Measurements from ENCODE around the gene RYR2. TPM values are rescaled to one million over a fixed set of nuclear protein-coding genes. Genes with fewer than 3 reads are reported as not detected.

RYR2 gene
- total and polyA plus RNA-seq, 4 donors = 0.43 to 11.6 (median 2.0) TPM

DNA sequence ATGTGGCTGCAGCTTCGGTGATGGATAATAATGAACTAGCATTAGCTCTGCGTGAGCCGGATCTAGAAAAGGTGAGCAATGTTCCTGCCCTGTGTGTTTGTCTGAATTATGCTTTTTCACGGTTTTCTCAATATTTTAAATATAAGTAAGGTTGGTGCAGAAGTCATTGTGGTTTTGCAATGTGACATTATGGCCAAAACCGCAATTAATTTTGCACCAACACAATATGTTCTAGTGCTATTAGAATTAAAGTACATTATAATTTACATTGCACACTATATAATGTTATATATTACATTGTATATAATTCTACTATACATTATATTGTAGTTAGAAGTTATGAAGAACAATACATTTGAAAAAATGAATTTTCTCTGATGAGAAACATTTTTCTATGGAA, 592.9 kb downstream of the RYR2 start:
- ATAC-seq (ENCODE audit: insufficient read depth, low FRiP score) = no peak
- Histone ChIP-seq H3K9me3 (ENCODE audit: control insufficient read depth in 4 of 4, insufficient read depth in 3 of 4, low read length in 3 of 4) (peaks cover 0 to 4% (median 0%) of the 10 kb centered on the region in 4 donors), H3K36me3 (ENCODE audit: control insufficient read depth in 4 of 4, insufficient read depth in 4 of 4, low read length in 4 of 4) (no peaks in the 10 kb centered on the region), H3K4me1 (ENCODE audit: control insufficient read depth in 5 of 5, insufficient read depth in 5 of 5, low read length in 5 of 5) (peaks cover 0 to 2% (median 0%) of the 10 kb centered on the region in 5 donors), H3K27me3 (ENCODE audit: control insufficient read depth in 3 of 3, insufficient read depth in 3 of 3, low read length in 2 of 3) (no peaks in the 10 kb centered on the region), H3K9ac (ENCODE audit: insufficient read depth in 1 of 2, low read length in 2 of 2) (no peak overlapping the region), H3K4me3 (no peak overlapping the region), H3K27ac (ENCODE audit: low read depth in 1 of 2, low read length in 1 of 2) (no peak overlapping the region)
- DNase-seq = no peak
- TF ChIP-seq, protein P1, sequence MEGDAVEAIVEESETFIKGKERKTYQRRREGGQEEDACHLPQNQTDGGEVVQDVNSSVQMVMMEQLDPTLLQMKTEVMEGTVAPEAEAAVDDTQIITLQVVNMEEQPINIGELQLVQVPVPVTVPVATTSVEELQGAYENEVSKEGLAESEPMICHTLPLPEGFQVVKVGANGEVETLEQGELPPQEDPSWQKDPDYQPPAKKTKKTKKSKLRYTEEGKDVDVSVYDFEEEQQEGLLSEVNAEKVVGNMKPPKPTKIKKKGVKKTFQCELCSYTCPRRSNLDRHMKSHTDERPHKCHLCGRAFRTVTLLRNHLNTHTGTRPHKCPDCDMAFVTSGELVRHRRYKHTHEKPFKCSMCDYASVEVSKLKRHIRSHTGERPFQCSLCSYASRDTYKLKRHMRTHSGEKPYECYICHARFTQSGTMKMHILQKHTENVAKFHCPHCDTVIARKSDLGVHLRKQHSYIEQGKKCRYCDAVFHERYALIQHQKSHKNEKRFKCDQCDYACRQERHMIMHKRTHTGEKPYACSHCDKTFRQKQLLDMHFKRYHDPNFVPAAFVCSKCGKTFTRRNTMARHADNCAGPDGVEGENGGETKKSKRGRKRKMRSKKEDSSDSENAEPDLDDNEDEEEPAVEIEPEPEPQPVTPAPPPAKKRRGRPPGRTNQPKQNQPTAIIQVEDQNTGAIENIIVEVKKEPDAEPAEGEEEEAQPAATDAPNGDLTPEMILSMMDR (IDR thresholded peaks at IDR 0.05; ENCODE audit: control extremely low read depth, extremely low read depth) = no peak
- WGBS, 2 donors = 92% methylated on average over 5 of the region's 5 CpGs

DNA sequence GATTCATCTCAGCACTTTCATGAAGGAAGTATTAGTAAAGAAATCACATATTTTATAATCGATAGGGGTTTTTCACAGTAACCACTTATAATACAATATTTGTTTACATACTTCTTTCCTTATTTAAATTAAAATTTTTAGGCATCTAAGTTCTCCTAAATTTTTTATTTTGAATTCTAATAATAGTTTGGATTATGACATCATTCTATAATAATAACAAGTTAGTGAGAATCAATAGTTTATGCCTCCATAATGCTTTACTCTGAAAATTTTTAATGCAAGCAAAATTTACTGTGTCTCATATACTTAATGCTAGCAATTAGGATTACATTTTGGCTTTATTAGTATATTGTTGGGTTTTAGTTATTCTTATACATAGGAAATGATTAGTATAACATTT, 596.6 kb downstream of the RYR2 start:
- H3K9me3 ChIP-seq (ENCODE audit: control insufficient read depth in 4 of 4, insufficient read depth in 3 of 4, low read length in 3 of 4) = peaks cover 0 to 4% (median 0%) of the 10 kb centered on the region in 4 donors
- peaks cover 0 to 2% (median 0%) of the 10 kb centered on the region in 4 donors for H3K36me3 ChIP-seq (ENCODE audit: control insufficient read depth in 4 of 4, insufficient read depth in 4 of 4, low read length in 4 of 4)
- TF ChIP-seq, protein P1 (IDR thresholded peaks at IDR 0.05; ENCODE audit: control extremely low read depth, extremely low read depth) = no peak
- 85 to 88% methylated on average over 1 of the region's 1 CpG for WGBS, 2 donors
- no peak for ATAC-seq (ENCODE audit: insufficient read depth, low FRiP score)
- H3K4me3 ChIP-seq = no peak overlapping the region
- no peak overlapping the region for H3K9ac ChIP-seq (ENCODE audit: insufficient read depth in 1 of 2, low read length in 2 of 2)
- no peak overlapping the region for H3K27ac ChIP-seq (ENCODE audit: low read depth in 1 of 2, low read length in 1 of 2)
- H3K4me1 ChIP-seq (ENCODE audit: control insufficient read depth in 5 of 5, insufficient read depth in 5 of 5, low read length in 5 of 5) = peaks cover 0 to 2% (median 0%) of the 10 kb centered on the region in 5 donors
- DNase-seq = no peak
- no peaks in the 10 kb centered on the region for H3K27me3 ChIP-seq (ENCODE audit: control insufficient read depth in 3 of 3, insufficient read depth in 3 of 3, low read length in 2 of 3)

DNA sequence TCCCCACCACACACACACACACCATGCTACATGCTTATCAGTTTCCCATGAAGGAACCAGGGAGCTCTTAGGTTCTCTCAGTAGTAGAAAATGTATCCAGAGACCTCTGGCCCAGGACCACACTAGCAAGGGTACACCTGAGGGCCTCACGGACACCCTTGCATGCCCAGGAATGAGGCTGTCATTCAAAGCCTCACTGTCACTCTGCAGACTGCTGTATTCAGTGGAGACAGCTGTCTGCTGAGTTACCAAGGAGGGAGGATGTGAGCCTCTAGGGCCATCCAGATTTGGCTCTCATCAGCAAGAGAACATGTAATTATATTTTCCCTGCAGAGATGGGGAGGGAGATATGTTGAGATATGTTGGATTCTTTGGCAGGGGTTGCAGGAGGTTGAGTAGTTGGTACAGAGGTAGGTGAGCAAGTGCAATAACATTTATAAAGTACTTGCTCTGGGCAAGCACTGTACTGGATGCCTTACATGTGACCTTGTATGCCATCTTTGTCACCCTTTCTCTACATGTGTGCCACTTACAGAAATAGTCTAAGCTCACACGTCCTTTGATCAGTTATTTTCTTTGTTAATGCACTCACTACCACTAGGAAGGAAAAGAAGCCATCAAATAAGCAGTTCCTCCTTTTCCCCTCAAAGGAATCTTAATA, 598.2 kb downstream of the RYR2 start:
- H3K27me3 ChIP-seq (ENCODE audit: control insufficient read depth in 3 of 3, insufficient read depth in 3 of 3, low read length in 2 of 3) = no peaks in the 10 kb centered on the region
- no peak overlapping the region for H3K4me3 ChIP-seq
- H3K4me1 ChIP-seq (ENCODE audit: control insufficient read depth in 5 of 5, insufficient read depth in 5 of 5, low read length in 5 of 5) = peaks cover 0 to 2% (median 0%) of the 10 kb centered on the region in 5 donors
- H3K9me3 ChIP-seq (ENCODE audit: control insufficient read depth in 4 of 4, insufficient read depth in 3 of 4, low read length in 3 of 4) = no peaks in the 10 kb centered on the region
- no peak overlapping the region for H3K27ac ChIP-seq (ENCODE audit: low read depth in 1 of 2, low read length in 1 of 2)
- no peak for DNase-seq
- no peak for ATAC-seq (ENCODE audit: insufficient read depth, low FRiP score)
- TF ChIP-seq, protein P1 (IDR thresholded peaks at IDR 0.05; ENCODE audit: control extremely low read depth, extremely low read depth) = no peak
- WGBS, 2 donors = 65 to 71% methylated on average over 2 of the region's 2 CpGs
- peaks cover 0 to 2% (median 0%) of the 10 kb centered on the region in 4 donors for H3K36me3 ChIP-seq (ENCODE audit: control insufficient read depth in 4 of 4, insufficient read depth in 4 of 4, low read length in 4 of 4)
- H3K9ac ChIP-seq (ENCODE audit: insufficient read depth in 1 of 2, low read length in 2 of 2) = no peak overlapping the region
